Measurements from ENCODE around the gene HES3.

HES3 gene

DNA sequence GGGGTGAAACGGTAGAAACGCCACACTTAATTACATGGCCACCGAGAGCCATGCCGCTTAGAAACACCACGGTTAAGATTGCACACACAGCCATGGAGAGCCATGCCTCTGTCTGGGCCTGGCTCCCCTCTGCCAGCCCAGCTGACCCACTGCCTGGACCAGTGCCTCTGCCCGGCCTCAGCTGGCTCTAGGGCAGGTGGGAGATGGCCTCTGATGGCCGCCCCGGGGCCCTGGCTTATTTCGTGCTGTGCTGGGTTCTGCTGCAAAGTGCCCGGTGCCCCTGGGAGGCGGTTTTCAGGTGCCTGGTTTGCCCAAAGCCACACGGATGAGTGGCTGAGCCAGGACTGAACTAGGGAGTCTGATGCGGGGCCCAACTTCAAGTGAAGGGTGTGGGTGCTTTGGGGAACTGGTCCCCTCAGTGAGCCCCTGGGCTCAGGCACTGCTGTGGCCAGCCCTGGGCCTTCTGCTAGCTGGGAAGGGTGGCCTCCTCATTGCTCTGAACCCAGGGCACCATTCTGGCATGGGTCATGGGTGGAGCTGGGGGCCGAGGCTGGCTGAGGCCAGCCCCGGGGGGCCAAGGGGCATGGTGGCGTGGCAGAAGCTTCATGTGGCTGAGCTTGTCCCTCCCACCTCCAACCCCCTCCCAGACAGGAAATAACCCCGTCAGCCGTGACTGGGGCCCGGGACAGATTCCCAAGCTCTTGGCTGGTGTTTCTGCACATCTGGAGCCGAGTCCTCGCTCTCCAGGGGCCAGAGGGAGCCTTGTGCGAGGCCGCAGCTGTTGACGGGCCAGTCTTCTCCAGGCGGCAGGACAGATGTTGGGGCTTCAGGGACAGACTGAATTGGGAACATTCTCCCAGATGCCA is 18.8 kb downstream of the HES3 start:
- peaks cover 21% of the 10 kb centered on the region for H3K27me3 ChIP-seq (ENCODE audit: insufficient read depth, insufficient read length)
- H3K4me3 ChIP-seq (ENCODE audit: insufficient read length, low read depth), result no peak overlapping the region
- H3K9me3 ChIP-seq (ENCODE audit: insufficient read depth, low read length), result no peaks in the 10 kb centered on the region
- no peak for TF ChIP-seq YY1 (IDR thresholded peaks at IDR 0.05; ENCODE audit: insufficient read depth, insufficient read length)
- peaks cover 3% of the 10 kb centered on the region for H3K4me1 ChIP-seq (ENCODE audit: insufficient read depth, insufficient read length)
- H3K9ac ChIP-seq (ENCODE audit: insufficient read length, low read depth), result no peak overlapping the region
- no peaks in the 10 kb centered on the region for H3K36me3 ChIP-seq (ENCODE audit: insufficient read depth, insufficient read length, low read length)
- no peak for DNase-seq (ENCODE audit: low read depth, low spot score)

DNA sequence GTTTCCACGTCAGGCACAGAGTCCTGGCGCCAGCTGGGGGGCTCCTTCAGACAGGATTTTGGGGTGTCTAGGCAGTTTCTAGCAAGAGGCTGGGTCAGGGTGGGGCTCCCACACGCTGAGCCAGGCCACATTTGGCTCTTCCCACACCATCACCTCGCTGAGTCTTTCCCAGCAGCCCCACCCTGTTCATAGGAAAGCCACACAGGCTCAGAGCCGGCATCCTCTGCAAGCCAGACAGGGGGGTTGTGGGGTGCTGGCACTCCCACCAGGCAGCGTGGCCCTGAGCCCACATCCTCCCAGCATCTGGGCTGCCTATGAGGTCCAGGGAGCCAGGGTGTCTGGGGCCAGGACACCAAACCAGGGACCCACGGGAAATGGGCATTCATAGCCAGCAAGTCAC is 19.7 kb downstream of the HES3 start:
- H3K4me3 ChIP-seq (ENCODE audit: insufficient read length, low read depth), result no peak overlapping the region
- H3K4me1 ChIP-seq (ENCODE audit: insufficient read depth, insufficient read length), result peaks cover 3% of the 10 kb centered on the region
- no peaks in the 10 kb centered on the region for H3K9me3 ChIP-seq (ENCODE audit: insufficient read depth, low read length)
- H3K9ac ChIP-seq (ENCODE audit: insufficient read length, low read depth), result no peak overlapping the region
- DNase-seq (ENCODE audit: low read depth, low spot score), result no peak
- TF ChIP-seq SUZ12 (IDR thresholded peaks at IDR 0.05; ENCODE audit: extremely low read depth, insufficient read depth, insufficient read length) (no peak), ZNF274 (IDR thresholded peaks at IDR 0.05; ENCODE audit: low read depth, low read length) (no peak), YY1 (IDR thresholded peaks at IDR 0.05; ENCODE audit: insufficient read depth, insufficient read length) (no peak)
- peaks cover 21% of the 10 kb centered on the region for H3K27me3 ChIP-seq (ENCODE audit: insufficient read depth, insufficient read length)
- H3K36me3 ChIP-seq (ENCODE audit: insufficient read depth, insufficient read length, low read length), result no peaks in the 10 kb centered on the region

DNA sequence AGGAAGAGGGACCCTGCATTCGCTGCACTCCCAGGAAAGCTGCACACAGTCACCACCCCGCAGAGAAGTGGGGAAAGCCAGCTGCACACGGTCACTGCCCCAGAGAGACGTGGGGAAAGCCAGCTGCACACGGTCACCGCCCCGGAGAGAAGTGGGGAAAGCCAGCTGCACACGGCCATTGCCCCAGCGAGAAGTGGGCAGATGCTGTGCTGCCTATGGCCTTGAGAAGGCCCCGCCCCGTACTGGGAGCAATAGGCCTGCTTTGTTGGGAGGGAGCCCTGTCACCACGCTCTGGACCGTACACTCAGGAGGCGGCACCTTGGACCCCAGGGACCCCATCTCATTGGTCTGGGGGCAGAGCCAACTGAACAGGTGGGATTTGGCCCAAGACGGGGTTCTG is 21.2 kb downstream of the HES3 start:
- TF ChIP-seq YY1 (IDR thresholded peaks at IDR 0.05; ENCODE audit: insufficient read depth, insufficient read length) (no peak), ZNF274 (IDR thresholded peaks at IDR 0.05; ENCODE audit: low read depth, low read length) (no peak), SUZ12 (IDR thresholded peaks at IDR 0.05; ENCODE audit: extremely low read depth, insufficient read depth, insufficient read length) (no peak)
- Histone ChIP-seq H3K4me3 (ENCODE audit: insufficient read length, low read depth) (no peak overlapping the region), H3K9ac (ENCODE audit: insufficient read length, low read depth) (no peak overlapping the region), H3K4me1 (ENCODE audit: insufficient read depth, insufficient read length) (peaks cover 2% of the 10 kb centered on the region), H3K36me3 (ENCODE audit: insufficient read depth, insufficient read length, low read length) (no peaks in the 10 kb centered on the region), H3K27me3 (ENCODE audit: insufficient read depth, insufficient read length) (peaks cover 12% of the 10 kb centered on the region), H3K9me3 (ENCODE audit: insufficient read depth, low read length) (no peaks in the 10 kb centered on the region)
- DNase-seq (ENCODE audit: low read depth, low spot score), result no peak

DNA sequence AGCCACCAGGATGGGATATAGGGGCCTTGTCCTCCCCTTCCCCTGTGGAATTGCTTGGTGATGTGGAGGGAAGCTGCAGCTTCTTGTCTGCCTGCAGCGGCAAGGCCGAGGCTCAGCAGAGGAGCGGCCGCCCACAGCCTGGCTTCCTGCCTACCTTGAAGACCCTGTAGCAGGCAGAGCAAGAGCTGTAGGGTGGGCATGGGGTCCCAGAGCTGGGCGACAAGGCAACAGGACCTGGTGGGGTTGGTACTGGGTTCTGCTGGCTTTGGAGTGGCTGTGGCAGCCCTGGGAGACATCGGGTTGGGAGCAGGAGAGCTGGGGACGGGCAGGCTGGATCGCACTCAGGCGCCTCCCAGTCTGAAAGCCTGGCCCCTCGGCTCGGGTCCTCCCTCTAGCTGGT is 22.7 kb downstream of the HES3 start:
- H3K4me3 ChIP-seq (ENCODE audit: insufficient read length, low read depth), result no peak overlapping the region
- peaks cover 8% of the 10 kb centered on the region for H3K4me1 ChIP-seq (ENCODE audit: insufficient read depth, insufficient read length)
- H3K9me3 ChIP-seq (ENCODE audit: insufficient read depth, low read length), result no peaks in the 10 kb centered on the region
- H3K36me3 ChIP-seq (ENCODE audit: insufficient read depth, insufficient read length, low read length), result no peaks in the 10 kb centered on the region
- no peak for DNase-seq (ENCODE audit: low read depth, low spot score)
- TF ChIP-seq SUZ12 (IDR thresholded peaks at IDR 0.05; ENCODE audit: extremely low read depth, insufficient read depth, insufficient read length), result no peak
- no peak for TF ChIP-seq YY1 (IDR thresholded peaks at IDR 0.05; ENCODE audit: insufficient read depth, insufficient read length)
- TF ChIP-seq ZNF274 (IDR thresholded peaks at IDR 0.05; ENCODE audit: low read depth, low read length), result no peak
- no peak overlapping the region for H3K9ac ChIP-seq (ENCODE audit: insufficient read length, low read depth)
- peaks cover 8% of the 10 kb centered on the region for H3K27me3 ChIP-seq (ENCODE audit: insufficient read depth, insufficient read length)

DNA sequence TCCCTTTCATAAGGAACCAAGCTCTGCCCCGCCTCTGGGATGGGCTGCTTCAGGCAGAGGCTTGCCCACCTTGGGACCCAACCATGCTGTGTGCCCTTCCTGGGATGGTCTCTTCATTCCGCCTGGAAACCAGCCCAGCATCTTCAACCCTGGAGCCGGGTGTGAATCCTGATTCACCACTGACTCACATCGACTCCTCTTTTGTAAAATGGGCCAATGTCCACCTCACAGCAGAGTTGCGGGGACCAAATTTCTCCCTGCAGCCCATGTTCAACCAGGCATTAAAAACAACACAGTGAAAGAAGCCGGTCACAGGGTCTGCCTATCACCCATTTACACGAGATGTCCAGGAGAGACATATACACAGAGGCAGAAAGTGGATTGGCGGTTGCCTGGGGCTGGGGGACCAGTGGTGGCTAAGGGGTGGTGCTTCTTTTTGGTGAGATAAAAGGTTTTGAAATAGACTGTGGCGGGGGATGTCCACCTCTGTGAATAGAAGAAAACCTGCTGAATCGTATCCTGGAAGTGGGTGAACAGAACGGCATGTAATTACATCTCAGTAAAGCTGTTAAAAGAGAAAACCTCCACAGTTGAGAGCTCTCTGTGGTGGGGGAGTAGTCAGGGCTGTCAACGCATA is 23.8 kb downstream of the HES3 start:
- H3K9ac ChIP-seq (ENCODE audit: insufficient read length, low read depth), result no peak overlapping the region
- no peaks in the 10 kb centered on the region for H3K27me3 ChIP-seq (ENCODE audit: insufficient read depth, insufficient read length)
- no peaks in the 10 kb centered on the region for H3K9me3 ChIP-seq (ENCODE audit: insufficient read depth, low read length)
- H3K4me1 ChIP-seq (ENCODE audit: insufficient read depth, insufficient read length), result peaks cover 7% of the 10 kb centered on the region
- H3K36me3 ChIP-seq (ENCODE audit: insufficient read depth, insufficient read length, low read length), result no peaks in the 10 kb centered on the region
- H3K4me3 ChIP-seq (ENCODE audit: insufficient read length, low read depth), result no peak overlapping the region
- TF ChIP-seq ZNF274 (IDR thresholded peaks at IDR 0.05; ENCODE audit: low read depth, low read length) (no peak), SUZ12 (IDR thresholded peaks at IDR 0.05; ENCODE audit: extremely low read depth, insufficient read depth, insufficient read length) (no peak), YY1 (IDR thresholded peaks at IDR 0.05; ENCODE audit: insufficient read depth, insufficient read length) (no peak)
- no peak for DNase-seq (ENCODE audit: low read depth, low spot score)

DNA sequence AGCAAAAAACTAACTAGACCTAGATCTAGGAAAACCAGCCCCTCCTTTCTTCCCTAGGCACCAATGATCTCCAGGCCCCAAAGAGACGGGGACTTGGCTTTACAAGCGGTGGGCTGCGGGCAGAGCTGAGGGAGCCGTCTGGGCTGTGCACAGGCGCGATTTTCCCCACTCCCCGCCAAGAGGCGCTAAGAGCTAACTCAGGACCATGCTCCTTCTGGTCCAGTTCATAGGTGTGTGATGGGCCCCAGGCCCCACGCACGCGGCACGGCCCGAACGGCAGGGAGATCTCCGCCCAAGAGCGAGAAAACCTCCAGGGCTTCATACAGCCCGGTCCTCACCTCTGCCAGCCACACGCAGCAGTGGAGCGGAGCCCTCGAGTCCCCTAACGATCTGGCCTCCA is 24.4 kb downstream of the HES3 start:
- H3K27me3 ChIP-seq (ENCODE audit: insufficient read depth, insufficient read length), result no peaks in the 10 kb centered on the region
- peaks cover 7% of the 10 kb centered on the region for H3K4me1 ChIP-seq (ENCODE audit: insufficient read depth, insufficient read length)

DNA sequence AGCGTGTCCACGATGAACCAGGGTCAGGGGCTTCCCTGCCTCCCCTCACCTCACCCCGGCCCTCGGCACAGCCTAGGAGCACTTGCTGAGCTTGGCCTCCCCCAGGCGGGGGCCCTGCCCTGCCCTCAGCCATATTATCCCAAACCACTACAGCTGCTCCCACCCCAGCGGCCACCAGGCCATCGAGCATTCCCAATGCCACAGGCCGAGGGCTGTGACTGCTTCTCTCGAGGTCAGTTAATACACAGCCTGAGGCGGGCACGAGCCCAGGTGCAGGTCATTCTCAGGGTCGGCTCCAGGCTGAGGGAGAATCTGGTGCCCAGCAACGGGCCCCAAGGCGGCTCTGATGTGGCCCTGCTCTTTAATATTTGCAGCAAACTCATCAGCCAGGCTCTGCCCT is 25.3 kb downstream of the HES3 start:
- no peaks in the 10 kb centered on the region for H3K9me3 ChIP-seq (ENCODE audit: insufficient read depth, low read length)
- no peak for DNase-seq (ENCODE audit: low read depth, low spot score)
- H3K36me3 ChIP-seq (ENCODE audit: insufficient read depth, insufficient read length, low read length), result no peaks in the 10 kb centered on the region
- no peak overlapping the region for H3K4me3 ChIP-seq (ENCODE audit: insufficient read length, low read depth)
- H3K9ac ChIP-seq (ENCODE audit: insufficient read length, low read depth), result no peak overlapping the region
- H3K4me1 ChIP-seq (ENCODE audit: insufficient read depth, insufficient read length), result peaks cover 7% of the 10 kb centered on the region
- TF ChIP-seq YY1 (IDR thresholded peaks at IDR 0.05; ENCODE audit: insufficient read depth, insufficient read length) (no peak), SUZ12 (IDR thresholded peaks at IDR 0.05; ENCODE audit: extremely low read depth, insufficient read depth, insufficient read length) (no peak), ZNF274 (IDR thresholded peaks at IDR 0.05; ENCODE audit: low read depth, low read length) (no peak)
- no peaks in the 10 kb centered on the region for H3K27me3 ChIP-seq (ENCODE audit: insufficient read depth, insufficient read length)

More for the DNA sequence above, 24.4 kb downstream of the HES3 start:
- no peak for TF ChIP-seq SUZ12 (IDR thresholded peaks at IDR 0.05; ENCODE audit: extremely low read depth, insufficient read depth, insufficient read length)
- no peak for TF ChIP-seq ZNF274 (IDR thresholded peaks at IDR 0.05; ENCODE audit: low read depth, low read length)
- TF ChIP-seq YY1 (IDR thresholded peaks at IDR 0.05; ENCODE audit: insufficient read depth, insufficient read length), result no peak
- Histone ChIP-seq H3K4me3 (ENCODE audit: insufficient read length, low read depth) (no peak overlapping the region), H3K9ac (ENCODE audit: insufficient read length, low read depth) (no peak overlapping the region), H3K36me3 (ENCODE audit: insufficient read depth, insufficient read length, low read length) (no peaks in the 10 kb centered on the region), H3K9me3 (ENCODE audit: insufficient read depth, low read length) (no peaks in the 10 kb centered on the region)
- DNase-seq (ENCODE audit: low read depth, low spot score), result no peak
